ENCODE measurements around the gene THBS3.

THBS3 gene

DNA sequence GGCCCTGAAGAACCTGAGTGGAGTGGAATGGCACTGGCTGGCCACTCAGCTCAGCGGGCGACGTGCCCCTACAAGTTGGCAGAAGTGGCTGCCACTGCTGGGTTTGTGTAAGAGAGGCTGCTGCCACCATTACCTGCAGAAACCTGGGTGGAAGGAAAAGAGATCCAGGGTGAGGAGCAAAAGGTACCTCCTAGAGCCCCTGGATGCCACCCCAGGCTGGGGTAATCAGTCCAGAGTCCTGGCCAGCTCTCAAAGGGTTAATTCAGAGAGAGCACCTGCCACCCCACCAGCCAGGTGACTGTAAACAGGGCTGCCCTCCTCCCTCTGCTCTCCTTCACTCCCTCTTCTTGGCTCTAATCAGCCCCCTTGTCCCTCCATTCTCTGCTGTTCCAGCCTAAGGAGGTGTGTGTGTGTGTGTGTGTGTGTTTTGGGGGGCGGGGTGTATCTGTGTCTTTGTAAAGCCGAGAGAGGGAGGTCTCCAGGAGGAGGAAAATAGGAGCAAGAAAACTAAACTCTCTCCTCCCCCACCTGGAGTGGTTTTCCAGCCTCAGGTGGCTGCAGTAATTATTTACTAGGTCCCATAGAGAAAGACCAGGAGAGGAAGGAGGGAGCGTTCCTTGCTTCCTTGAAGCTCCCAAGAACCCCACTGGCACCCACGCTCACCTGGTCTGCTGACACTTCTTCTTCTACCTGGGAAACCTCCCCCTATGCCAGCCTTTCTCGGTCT is 21.5 kb downstream of the THBS3 start:
- no peak for DNase-seq

GRCh38 chr1:155185783-155186066 is 22.0 kb downstream of the THBS3 start:
- DNase-seq = no peak

DNA sequence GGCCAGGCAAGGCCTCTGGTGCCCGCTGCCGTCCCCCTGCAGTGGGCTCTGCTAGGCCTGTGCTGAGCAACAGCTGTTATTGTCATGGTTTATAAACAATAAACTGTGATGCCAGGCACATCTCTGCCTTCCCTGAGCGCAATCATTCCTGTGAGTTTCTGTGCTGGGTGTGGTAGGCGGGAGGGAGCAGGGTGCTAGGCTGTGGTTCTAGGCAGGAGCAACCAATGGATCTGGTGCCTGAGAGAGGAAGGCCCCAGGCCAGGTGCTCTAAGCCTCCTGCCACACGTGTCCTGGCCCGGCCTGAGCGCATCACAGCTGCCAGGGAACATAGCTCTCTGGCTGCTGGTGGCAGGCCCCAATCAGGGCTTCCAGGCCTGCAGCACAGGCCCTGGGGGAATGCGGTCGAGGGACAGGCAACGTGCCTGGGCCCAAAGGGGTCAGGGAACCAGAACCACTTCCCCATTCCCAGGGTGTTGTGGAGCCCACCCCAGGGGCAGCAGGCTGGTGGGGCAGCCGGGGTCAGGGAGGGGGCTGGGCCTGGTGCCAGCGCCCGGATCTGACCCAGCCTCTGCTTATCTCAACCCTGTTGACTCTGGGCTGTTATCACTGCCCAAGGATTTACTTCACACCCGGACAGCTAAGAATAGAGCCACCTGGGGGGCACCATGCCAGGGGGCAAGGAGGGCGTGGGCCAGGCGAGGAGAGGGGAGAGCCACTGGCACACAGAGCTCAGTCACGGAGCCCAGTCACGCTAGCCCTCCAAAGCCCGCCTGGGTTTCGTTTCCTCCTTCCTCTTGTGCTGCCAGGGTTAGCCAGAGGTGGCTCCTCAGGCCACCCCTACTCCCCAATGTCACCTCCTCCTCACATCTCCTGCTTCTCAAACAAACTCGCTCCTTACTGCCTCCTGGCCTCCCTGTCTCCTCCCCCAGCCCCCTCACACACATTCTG is 22.6 kb downstream of the THBS3 start:
- DNase-seq = no peak

DNA sequence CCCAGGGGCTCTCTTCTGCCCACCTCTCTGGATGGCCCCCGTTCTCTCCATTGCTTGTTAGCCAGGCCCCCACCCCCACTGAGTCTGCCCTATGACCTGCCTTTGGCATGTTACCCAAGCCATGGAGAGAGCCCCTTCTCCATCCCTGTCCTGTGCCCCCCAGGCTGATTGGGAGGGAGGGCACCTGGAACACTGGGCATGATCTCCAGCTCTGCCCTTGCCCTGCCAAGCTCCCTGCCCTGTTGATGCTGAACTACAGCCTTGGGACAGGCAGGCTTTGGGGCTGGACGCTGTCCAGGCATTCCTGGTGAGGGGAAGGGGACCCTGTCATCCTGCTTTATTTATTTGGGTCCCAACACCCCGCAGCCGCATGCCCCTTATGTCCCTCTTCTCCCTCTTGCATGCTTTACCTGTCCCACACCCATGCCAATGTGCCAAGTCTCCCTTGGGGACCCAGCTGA is 23.3 kb downstream of the THBS3 start:
- no peak for DNase-seq

- DNase-seq = no peak
These were observed 23.9 kb downstream of the THBS3 start for GRCh38 chr1:155183775-155184221.

- DNase-seq = no peak
These were observed 25.6 kb downstream of the THBS3 start for GRCh38 chr1:155182052-155182550.

GRCh38 chr1:155181371-155182051 is 26.2 kb downstream of the THBS3 start:
- DNase-seq = no peak

DNA sequence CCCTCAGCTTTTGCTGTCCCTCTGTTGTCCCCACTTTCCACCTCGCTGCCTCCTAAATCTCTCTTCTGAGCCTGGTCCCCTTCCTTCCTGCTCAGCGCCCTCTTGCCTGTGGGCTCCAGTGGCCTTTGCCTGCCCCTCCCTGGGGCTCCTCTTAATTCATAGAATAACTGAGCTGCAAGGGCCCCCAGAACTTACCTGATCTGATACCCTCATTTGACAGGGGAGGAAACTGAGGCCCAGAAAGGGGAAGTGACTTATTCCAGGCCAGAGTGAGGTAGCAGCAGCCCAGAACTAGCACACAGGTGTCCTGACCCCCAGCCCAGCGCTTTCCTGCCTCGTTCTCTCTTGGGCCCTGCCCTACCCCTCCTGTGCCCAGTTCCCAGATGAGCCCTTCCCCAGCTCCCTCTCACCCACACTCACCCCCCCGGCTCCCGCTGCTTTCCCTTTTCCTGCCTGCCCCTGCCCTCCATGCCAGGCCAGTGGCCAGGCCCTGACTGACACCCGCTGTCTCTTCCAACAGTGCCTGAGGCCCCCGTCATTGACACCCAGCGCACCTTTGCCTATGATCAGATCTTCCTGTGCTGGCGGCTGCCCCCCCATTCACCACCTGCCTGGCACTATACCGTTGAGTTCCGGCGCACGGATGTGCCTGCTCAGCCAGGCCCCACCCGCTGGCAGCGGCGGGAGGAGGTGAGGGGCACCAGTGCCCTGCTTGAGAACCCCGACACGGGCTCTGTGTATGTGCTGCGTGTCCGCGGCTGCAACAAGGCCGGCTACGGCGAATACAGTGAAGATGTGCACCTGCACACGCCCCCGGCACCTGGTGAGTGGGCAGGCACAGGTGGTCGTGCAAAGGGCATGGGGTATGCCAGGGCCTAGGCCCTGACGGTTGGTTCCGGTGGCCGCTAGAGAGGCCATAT is 28.3 kb downstream of the THBS3 start:
- DNase-seq = no peak

DNA sequence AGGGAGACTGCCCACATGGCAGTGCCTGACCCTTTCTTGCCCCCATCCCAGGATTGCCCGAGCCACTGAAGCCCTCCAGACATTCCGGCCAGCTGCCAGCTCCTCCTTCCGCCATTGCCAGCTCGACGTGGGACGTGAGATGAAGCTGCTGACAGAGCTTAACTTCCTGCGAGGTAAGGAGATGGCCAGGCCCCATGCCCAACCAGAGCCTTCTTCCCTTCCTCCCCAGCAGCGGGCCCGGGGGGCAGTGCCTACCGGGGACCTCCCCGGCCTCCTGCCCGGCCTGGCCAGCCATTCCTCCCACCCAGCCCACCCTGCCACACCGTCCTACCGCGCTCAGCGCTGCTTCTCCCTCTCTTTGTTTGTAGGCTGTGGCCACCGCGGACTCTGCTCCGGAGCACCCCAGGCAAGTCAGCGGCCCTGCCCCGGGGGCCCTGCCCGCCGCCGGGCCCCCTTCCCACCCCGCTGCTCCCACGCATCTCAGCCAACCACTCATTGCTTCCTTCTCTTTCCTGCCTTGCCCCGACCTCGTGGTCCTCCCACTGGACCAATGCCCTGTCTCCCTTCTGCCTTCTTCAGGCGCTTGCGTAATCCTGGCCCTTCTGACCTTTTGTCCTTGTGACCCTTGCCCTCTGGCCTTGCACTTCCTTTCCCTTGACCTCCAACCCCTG is 29.1 kb downstream of the THBS3 start:
- DNase-seq = no peak

DNA sequence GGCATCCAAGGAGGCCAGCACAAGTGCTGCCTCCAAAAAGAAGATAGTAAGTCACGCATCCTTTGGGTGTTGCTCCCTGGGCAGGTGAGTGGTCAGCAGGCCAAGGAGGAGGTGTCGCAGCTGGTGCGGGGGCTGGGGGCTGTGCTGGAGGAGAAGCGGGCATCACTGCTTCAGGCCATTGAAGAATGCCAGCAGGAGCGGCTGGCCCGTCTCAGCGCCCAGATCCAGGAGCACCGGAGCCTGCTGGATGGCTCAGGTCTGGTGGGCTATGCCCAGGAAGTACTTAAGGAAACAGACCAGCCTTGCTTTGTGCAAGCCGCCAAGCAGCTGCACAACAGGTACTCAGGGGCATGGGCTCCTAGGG is 29.8 kb downstream of the THBS3 start:
- no peak for DNase-seq

GRCh38 chr1:155177192-155177917 is 30.3 kb downstream of the THBS3 start:
- no peak for DNase-seq

DNA sequence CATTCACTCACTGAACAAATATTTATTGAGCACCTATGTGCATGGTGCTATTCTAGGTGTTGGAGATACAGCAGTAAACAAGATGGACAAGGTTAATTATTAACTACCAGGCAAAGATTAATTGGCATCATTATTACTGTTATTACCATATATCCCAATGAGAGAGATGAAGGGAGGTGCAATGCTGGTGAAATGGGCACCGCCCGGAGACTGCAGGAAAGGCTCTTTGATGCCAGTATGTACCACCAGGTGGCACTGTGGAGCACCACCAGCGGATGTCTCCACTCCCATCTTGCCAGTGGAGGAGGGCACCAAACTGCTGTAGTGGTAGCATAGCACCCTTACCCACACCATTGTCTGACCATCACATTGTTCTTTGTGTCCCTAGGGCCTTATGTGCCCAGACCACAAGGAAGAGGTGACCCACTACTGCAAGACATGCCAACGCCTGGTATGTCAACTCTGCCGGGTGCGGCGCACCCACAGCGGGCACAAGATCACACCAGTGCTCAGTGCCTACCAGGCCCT is 31.1 kb downstream of the THBS3 start:
- peak; percentile 79 for DNase-seq

- no peak for DNase-seq
These were observed 31.7 kb downstream of the THBS3 start for GRCh38 chr1:155175927-155176371.

DNA sequence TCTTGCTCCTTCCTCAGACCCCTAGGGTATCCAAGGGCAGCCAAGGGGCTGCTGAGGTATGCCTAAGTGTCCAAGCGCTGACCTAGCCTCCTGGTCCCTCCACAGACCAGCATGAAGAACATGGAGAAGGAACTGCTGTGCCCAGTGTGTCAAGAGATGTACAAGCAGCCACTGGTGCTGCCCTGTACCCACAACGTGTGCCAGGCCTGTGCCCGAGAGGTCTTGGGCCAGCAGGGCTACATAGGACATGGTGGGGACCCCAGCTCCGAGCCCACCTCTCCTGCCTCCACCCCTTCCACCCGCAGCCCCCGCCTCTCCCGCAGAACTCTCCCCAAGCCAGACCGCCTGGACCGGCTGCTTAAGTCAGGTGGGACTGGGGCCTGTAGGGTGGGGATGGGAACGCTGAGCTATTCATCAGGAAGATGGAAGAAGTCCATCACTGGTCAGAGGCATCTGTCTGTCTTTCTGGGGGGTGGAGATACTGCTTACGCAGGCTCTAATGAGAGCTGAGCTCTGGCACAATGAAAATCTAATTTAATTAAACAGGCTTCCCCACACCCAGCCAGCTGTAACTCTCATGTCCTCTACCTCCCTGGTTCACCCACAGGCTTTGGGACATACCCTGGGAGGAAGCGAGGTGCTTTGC is 32.3 kb downstream of the THBS3 start:
- no peak for DNase-seq

- DNase-seq = no peak
These were observed 33.1 kb downstream of the THBS3 start for GRCh38 chr1:155174324-155175280.

GRCh38 chr1:155173478-155174323 is 34.0 kb downstream of the THBS3 start, which contains the start of gene TRIM46:
TRIM46 (plus strand) TSS chr1:155173849; CDS start chr1:155173967, 118 bp downstream.
- DNase-seq = no peak

GRCh38 chr1:155172732-155173477 is 34.8 kb downstream of the THBS3 start, which contains the start of gene KRTCAP2:
KRTCAP2 (minus strand) TSS chr1:155173304; CDS start chr1:155173224, 80 bp downstream.
- DNase-seq = peak; percentile 85

Measured in KG1 (cell line).